IPS-11a (cell line): ENCODE measurements around the gene DUT.
"Not testable (repeated sequence)": the region's sequence is repeated elsewhere in the genome, so short reads cannot be mapped to it uniquely, and the experiment has no call there.

Source experiments
- H3K4me3 ChIP-seq: one replicate; pipeline ENCODE4 v1.5.1; 2013; ENCODE audit warnings: low read depth, low read length, control low read depth

Gene DUT

GRCh38 chr15:48326180-48326579 is 5.0 kb upstream of the DUT start:
- H3K4me3 ChIP-seq, result not testable (repeated sequence)

DNA sequence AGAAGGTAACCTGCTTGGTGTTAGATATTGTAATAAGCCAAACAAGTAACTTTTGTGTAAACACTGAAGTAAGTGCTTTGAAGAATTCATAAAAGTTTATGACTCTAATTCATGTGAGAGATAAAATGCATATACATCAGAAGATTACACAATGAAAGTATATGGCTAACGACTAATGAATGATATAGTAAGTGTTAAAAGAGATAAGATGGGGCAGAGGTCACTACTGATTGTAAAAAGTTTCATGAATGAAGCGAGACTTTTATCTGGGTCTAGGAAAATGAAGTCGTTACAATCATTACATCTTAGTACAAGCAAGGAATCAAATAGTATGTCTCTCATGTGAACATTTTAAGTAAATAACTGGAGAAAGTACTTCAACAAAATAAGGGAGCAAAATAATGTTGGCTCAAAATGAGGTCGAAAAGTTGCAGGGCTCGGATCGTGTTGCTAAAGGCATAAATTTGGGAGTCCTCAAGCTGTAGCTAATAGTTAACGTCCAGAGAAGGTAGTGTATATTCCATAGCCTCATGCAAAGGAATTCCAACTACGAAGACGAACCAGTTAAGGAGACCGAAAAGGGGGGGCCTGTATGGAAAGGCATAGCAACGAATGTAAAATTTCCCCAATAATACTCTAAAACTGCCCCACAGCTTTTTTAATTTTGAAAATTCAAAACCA is 984 bp upstream of the DUT start:
- H3K4me3 ChIP-seq, result peak overlapping the region; percentile 83

DNA sequence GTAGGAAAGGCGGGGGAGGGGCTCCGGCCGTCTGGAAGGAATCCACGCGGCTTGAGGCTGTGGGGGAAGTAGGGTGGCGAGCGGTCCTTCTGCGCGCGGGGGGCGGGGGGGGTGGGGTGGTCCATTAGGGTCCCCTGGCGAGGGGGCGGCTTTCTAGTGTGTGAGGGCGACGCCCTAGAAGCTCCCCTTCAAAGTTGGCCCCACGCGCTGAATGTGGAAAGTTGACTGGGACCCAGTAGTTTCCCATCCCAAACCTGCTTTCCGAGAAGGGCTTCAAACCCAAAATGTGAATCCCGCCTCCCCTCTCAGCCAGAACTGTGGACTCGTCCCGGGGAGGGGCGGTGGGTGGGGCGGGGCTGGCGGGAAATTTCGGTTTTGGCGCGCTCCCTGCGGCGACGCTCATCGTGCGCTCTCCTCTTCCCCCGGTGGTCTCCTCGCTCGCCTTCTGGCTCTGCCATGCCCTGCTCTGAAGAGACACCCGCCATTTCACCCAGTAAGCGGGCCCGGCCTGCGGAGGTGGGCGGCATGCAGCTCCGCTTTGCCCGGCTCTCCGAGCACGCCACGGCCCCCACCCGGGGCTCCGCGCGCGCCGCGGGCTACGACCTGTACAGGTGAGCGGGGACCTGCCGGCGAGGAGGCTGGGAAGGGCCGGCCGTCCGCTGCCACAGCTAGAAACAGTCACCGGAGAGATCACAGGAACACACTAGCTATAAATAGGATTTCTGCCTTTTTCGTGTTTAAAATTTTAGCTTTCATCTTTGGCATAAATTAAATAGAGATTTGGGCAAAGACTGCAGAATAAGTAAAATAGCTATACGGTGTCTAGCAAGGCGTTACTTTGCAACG is 790 bp downstream of the DUT start:
- H3K4me3 ChIP-seq, result peak overlapping the region; percentile 83

GRCh38 chr15:48332642-48333034 is 1.4 kb downstream of the DUT start:
- H3K4me3 ChIP-seq, result peak overlapping the region; percentile 83

DNA sequence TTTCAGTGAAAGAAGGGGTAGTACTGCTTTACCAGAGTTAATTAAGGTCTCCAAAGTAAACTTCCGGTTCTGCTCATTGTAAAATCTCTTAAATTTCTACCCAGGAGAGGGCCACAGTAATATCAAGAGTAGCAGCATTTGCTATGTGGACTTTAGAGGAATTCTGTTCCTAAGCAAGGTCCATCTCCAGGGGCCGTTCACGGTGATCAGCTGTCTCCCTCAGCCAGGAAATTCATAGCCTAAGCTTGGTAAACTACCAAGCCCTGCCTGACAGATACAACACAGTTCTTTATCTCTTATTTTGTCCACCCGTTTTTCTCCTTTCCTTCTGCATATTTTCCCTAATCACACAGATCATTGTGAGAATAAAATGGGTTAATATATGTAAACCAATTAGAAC is 2.3 kb downstream of the DUT start:
- H3K4me3 ChIP-seq, result no peak overlapping the region

GRCh38 chr15:48334260-48334659 is 3.0 kb downstream of the DUT start:
- H3K4me3 ChIP-seq, result no peak overlapping the region

DNA sequence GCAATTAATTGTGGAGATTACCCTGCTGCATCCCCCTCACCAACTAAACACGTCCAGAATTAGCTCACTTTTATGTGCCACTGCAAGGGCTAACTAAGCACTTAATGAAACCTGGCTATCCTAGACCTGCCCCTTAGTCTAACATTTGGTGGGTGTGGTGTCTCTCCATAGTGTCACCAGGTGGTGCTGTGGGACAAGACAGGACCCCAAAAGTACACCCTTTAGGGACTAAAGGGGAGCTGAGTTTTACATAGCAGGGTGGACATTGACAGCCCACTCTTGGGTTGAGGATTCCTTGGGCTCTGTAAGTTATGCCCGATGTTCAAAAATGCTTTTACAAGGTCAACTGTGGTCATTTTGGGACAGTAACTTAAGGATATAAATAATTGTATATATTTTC is 5.7 kb downstream of the DUT start:
- H3K4me3 ChIP-seq, result no peak overlapping the region

DNA sequence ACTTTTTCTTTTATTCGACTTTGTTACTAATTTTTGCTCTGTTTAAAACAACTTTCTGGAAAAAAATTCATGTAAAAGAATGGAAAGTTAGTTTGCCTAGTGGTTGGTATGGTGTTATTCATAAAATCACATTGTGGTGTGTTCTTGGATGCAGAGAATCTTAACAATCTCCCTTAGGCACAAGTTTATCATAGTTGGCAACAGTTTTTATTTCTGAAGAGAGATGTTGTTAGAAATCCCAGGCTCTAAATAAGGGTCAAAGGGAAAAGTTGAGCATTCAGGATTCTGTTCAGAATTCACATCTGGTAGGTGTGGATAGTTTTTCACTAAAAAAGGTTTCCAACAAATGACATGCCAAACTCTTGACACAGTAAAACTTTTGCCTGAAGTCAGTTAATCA is 6.4 kb downstream of the DUT start:
- no peak overlapping the region for H3K4me3 ChIP-seq

DNA sequence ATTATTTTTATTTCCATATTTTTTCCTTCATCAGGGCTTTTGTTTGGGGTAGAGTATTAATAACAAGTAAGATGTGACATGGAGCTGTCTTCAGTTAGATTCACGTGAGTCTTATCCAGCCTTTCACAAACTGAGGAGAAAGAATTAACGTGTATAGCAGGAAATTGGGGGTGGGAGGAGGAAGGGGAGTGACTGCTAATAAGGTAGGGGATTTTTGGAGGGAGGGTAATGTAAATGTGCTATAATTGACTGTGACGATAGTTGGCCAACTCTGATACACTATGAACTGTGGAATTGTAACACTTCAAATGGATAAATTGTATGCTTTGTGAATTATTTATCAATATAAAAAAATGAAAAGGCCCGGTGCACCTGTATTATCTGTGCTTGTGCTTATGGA is 8.9 kb downstream of the DUT start:
- H3K4me3 ChIP-seq, result no peak overlapping the region

- no peak overlapping the region for H3K4me3 ChIP-seq
Observed at GRCh38 chr15:48343865-48344264, 12.6 kb downstream of the DUT start.

GRCh38 chr15:48345516-48345915 is 14.3 kb downstream of the DUT start:
- H3K4me3 ChIP-seq, result no peak overlapping the region

- H3K4me3 ChIP-seq, result no peak overlapping the region
Observed at GRCh38 chr15:48352474-48353072, 21.3 kb downstream of the DUT start.

GRCh38 chr15:48354694-48355303 is 23.6 kb downstream of the DUT start:
- H3K4me3 ChIP-seq, result no peak overlapping the region

- no peak overlapping the region for H3K4me3 ChIP-seq
Observed at GRCh38 chr15:48355377-48355776, 24.1 kb downstream of the DUT start.

- H3K4me3 ChIP-seq, result no peak overlapping the region
Observed at GRCh38 chr15:48358229-48359152, 27.3 kb downstream of the DUT start.

- H3K4me3 ChIP-seq, result no peak overlapping the region
Observed at GRCh38 chr15:48360841-48361240, 29.6 kb downstream of the DUT start.

DNA sequence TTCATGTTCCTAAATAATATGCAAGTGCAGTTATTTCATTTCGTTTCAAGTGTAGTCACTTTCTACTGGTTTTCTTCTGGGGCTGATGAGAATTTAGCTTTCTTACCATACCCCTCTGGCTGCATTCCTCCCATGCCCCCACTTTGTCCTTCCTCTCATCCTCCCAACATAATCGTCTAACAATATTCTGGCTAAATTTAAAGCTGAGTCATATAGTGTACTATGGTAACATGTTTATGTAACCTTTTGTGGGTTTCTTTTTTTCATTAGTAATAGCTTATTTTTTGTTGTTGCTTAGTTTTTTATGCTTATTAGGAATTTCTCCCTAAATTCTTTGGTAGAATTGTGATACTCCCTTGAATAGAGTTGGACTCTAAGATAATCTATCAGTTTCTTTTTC is 30.5 kb downstream of the DUT start:
- H3K4me3 ChIP-seq, result no peak overlapping the region

DNA sequence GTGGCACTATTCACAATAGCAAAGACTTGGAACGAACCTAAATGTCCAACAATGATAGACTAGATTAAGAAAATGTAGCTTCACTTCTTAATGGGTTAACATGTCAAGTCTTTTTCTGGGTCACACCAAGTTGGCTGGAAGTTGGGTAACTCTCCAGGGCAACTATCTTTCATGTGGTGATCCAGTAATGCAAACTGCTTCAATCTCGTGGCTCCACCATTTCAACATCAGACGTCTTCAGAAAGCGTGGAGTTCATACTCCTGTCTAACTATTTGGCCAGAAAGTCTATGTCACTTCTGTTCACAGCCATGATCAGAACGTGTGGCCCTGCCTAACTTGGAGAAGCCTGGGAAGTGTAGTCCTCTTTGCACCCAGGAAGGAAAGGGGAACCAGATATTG is 32.2 kb downstream of the DUT start:
- H3K4me3 ChIP-seq, result no peak overlapping the region

DNA sequence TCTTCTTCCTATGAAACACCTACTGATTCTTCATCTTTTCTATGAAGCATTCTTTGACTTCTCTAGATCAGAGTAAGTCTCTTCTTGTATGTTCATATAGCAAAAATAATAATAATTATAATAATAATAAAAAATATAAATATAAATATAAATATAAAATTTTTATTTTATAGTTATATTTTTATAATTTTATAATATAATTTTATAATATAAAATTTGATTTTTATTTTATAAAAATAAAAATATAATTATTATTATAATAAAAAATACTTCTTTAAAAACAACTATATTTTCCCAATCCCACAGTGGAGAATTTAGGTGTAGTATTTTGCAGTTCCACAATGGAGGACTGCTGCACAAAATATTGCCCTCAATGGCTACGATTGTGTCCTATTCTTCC is 34.3 kb downstream of the DUT start:
- H3K4me3 ChIP-seq, result no peak overlapping the region

- no peak overlapping the region for H3K4me3 ChIP-seq
Observed at GRCh38 chr15:48366584-48367312, 35.5 kb downstream of the DUT start.
